NCI-H2196 treated with DMSO at 0.1 percent for 48 hours (cell line): Measurements from ENCODE around the gene HCRTR1.

Experiments used
- DNase-seq: peaks from one replicate; lab custom pipeline; 2025; ENCODE audit not compliant: unreplicated experiment; lab: John Stamatoyannopoulos, UW

HCRTR1 gene

DNA sequence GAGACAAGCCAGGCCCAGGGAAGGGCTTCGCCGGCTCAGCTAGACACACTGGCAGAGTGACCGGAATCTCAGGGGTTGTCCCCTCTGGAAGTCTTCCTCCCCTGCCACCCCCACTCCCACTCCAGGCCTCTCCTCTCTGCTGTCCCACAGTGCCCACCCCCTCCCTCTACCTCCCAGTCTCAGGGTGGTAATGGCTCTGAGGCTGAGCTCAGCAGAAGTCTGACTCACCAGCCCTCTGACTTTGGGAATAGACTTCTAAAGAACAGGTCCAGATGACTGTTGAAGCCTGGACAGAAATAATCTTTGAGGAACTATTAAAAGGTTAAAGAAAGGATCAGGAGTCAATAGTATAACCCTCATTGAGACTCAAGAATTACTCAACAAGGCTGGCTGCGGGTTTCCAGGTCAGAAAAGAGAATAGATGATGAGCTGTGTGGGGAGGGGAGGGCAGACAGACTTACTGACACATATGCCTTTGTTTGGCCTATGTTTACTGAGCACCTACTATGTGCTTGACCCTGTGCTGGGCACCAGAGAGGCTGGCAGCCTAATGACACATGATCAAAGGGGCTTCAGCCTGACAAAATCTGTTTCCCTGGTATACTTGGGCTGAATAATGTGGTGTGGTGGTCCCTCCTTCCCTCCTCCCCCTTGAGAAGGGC lies 8.2 kb downstream of the HCRTR1 start:
- DNase-seq, result no peak

GRCh38 chr1:31626223-31627207 lies 9.0 kb downstream of the HCRTR1 start:
- DNase-seq, result no peak

DNA sequence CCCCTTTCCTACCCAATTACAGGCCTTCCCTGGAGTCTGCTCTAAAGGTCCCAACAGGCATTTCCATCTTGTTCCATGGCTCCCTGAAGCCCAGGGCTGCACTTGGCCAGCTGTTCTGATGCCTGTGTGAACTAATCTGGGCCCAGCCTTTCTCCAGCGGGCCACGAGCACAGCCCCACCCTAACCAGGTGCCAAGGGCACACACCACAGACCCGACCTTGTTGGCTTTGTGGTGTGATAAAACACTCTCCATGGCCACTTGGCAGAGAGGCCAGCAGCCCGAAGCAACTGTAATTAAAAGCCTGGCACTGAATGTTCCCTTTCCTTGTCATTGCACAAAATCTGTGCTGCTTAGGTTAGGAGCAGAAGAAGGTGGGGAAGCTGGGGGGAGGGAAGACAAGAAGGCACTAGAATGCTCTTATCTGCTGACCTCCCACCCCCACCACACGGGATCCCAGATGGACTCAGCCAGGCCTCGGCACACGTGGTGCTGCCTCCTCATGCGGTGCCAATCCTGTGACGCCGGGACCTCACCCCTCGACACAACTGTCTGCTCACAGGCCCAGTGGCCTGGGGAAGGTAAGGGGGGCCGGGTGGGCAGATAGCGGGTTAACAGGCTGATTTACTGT lies 9.9 kb downstream of the HCRTR1 start:
- no peak for DNase-seq

DNA sequence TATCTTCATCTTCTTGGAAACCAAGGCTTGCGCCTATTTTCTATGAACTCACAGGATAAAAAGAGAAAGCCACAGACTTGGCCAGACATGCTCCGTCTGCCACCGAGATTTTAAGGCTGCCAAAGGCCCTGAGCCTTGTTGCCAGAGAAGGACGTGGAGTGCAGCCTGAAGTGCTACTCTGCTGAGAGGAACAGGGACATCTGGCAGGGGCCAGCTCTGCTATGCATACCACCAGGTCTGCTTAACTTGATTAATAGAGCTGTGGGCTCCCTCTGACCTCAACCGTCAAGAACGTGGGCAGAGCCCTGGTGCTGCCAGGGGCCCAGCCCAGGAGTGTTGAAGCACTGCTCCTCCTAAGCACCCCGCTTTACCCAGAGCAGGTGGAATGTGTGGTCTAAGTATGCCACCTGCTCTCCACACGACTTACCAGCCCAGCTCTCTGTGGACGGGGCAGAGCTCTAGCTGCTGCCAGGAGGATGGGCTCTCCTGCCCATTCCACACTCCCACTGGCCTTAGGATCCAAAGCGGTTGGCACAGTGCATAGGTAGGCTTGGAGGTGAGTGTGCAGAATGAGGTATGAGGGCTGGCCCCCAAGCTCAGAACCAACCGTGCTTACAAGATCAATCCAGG lies 10.6 kb downstream of the HCRTR1 start:
- DNase-seq, result no peak

- DNase-seq, result no peak
Observed at GRCh38 chr1:31628931-31629556, 11.6 kb downstream of the HCRTR1 start.

GRCh38 chr1:31632649-31633048 lies 15.2 kb downstream of the HCRTR1 start:
- no peak for DNase-seq

DNA sequence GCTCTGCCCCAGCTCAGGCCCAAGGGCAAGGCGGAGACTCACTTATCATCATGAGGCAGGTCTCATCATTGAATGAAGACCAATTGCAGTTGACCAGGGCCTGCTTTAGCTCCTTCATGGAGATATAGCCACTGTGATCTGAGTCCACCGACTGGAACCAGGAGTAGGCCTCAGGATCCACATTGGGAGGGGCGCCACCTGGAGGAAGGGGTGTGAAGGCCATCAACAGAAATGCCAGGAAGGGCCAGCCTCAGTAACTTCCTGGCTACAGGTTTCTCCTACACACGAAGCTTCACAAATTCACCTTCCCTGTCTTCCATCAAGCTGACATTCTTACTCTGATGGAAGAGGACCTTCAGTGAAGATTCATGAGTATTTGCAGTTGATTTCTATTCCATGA lies 15.6 kb downstream of the HCRTR1 start:
- DNase-seq, result no peak

GRCh38 chr1:31637915-31638673 lies 20.6 kb downstream of the HCRTR1 start:
- DNase-seq, result no peak

DNA sequence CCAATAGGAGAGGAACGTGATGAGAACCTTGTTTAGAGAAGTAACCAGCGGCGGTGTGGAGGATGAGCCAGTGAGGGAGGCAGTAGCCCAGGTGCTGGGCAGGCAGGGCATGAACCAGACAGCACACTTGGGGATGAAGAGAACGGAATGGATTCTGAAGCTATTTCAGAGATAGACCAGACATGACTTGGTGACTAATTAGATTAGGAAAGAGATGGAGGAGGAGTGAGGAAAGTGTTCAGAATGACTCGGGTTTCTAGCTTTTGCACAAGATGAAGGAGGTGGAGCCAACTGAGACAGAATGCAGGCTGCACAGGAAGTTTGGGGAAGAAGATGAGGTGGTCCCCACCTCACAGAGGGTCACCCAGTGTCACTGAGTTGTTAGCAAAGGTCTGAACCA lies 22.1 kb downstream of the HCRTR1 start:
- no peak for DNase-seq

- DNase-seq, result no peak
Observed at GRCh38 chr1:31640179-31640578, 22.7 kb downstream of the HCRTR1 start.

DNA sequence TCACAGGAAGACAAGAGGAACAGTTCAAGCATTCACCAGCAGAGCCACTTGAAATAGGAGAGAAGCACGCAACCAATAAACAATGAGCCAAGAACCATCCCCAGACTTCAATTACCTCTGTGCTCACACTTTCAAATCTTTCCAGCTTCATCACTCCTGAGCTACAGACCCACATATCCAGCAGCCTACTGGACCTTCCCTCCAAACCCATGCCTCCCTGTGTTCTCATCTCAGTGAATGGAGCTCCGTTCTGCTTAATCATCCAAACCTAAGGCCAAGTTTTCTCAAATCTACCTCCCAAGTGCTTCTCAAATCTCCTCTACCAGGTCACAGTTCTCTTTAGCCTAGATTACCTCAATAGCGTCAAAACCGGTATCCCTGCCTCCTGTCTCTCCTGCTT lies 23.5 kb downstream of the HCRTR1 start:
- DNase-seq, result no peak

- DNase-seq, result no peak
Observed at GRCh38 chr1:31642366-31642765, 24.9 kb downstream of the HCRTR1 start.

GRCh38 chr1:31642897-31643296 lies 25.4 kb downstream of the HCRTR1 start:
- no peak for DNase-seq

DNA sequence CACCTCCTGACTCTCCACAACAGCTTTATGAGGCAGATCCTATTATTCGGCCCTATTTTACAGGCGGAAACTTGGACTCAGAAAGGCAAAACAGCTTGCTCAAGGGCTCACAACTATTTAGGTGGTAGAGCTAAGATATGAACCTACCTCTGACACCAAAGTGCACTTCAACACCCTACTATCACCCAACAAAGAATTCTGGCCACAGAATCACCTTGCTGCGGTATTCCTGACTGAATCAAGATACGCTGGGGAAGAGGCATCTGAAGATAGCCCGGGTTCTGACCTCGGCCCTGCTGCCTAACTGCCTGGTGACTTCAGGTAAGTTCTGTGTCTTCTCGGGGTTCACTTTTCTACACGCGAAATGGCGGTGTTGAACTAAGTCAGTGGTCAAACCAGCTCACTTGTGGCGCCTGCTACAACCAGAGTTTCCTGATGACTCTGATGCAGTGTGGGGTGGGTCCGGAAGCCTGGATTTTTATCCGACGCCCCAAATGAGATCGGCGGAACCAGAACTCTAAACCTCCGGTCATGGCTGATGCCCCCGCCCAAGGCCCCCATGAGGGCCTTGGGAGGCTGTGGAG lies 26.6 kb downstream of the HCRTR1 start:
- no peak for DNase-seq

DNA sequence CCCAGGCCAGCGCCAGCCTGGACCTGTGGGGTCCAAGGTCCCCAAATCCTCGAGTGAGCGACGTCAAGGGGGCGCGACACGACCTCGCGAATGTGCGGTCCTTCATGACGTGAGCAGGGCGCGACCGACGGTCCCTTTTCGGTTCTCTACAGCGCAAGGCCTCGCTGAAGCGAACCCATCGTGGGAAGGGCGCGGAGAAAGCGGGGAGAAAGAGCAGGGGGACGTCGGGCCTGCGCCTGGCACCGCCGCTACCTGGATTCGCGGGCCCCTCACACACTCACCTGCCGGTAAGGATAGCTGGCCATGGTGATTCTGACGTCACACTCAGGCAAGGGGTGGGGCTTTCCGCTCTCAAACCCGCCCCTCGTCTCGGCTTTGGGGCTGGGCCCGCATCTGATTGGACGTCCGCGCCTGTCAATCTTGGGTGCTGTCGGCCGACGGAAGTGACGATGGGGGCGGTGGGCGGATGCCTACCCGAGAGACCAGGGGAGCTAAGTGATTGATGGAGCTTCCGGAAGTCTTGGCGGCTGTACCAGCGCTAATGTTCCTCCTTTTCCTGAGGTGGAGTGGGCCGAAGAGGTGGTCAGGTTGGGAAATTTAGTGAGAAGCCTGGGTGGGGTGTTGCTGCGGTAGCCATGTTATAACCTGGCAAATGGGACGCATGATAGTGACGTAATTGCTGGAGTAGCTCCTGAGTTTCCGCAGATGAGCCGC lies 27.2 kb downstream of the HCRTR1 start, which contains the start of gene PEF1:
Gene PEF1 (minus strand): TSS at position 317 of the 714 bp plus-strand sequence. CDS start 12 bp downstream, at position 305.
- DNase-seq, result peak; percentile 96

DNA sequence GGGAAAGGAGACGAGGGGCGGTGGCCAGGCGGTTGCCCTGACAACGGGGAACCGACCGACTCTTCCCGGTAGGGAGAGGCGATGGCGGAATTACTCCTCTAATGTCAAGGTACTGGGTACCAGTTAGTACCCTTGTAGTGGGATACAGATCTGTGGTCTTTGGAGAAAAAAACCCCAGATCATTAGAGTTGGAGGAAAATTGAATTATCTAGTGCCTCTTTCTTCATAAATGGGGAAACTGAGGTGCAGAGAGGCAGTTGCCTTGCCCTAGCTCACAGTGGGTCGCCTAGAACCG lies 27.7 kb downstream of the HCRTR1 start:
- DNase-seq, result no peak

DNA sequence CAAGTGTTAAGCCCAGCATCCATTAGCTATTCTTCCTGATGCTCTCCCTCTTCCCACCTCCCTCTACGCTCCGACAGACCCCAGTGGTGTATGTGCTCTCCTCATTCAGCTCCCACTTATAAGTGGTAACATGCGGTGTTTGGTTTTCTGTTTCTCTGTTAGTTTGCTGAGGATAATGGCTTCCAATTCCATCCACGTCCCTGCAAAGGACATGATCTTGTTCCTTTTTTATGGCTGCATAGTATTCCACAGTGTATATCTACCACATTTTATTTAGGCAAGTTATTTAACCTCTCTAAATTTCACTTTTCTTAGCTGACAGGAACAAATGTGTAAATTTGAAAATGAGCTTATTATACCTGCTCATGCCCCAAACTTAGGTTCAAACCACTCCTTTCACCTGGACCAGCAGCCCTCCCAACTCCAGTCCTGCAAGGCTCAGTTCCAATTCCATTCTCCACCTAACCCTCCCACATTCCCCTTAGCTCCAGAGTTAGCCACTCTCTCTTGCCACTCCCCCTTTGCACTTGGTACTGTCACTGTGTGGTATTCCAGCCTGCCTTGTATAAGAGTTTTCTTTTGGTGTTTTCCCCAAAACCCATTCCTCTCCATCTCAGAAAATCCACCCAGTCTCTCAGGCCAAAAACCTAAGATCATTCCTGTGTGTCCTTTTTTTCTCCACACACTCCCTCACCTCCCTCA lies 28.9 kb downstream of the HCRTR1 start:
- DNase-seq, result no peak

DNA sequence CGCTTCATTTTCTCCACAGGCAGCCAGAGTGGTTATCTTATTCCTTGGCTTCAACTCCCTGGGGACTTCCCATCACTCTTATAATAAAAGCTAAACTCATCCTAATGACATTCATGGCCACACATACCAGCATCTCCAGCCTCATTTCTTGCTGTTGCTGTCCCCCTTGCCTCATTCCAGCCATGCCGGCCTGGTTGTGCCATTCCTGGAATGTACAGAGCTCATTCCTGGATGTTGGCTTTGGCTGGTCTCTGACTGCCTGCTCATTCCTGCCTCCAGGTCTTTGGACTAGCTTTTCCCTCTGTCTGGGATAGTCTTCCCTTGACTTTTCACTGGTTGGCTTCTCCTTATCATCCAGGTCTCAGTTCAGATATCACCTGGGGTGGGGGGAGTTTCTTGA lies 29.6 kb downstream of the HCRTR1 start:
- no peak for DNase-seq

DNA sequence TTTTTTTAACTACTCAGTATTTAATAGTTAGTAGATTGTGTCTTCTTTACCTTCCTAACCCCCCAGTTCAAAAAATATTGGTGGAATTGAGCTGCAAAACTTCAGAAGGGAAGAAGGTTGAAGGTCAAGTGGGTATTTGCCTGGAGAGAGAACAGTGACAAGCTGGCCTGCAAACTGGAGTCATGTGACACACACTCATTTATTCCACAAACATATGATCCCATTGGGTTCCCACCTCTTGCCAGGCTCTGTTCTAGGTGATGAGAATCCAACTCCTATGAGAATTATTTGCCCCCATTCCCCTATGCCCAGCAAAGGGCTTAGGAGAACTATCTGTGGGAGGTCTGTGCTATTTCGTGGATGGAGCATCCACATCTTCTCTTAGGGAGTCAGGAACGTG lies 30.7 kb downstream of the HCRTR1 start:
- DNase-seq, result no peak
